IMR-90 (cell line): Measurements from ENCODE around the gene NME7. TPM values are rescaled to one million over a fixed set of nuclear protein-coding genes. Genes with fewer than 3 reads are reported as not detected.
A peak's percentile ranks its signal among the peaks of the same experiment; 100 is the strongest.

Source experiments
- ATAC-seq: fragments of 200-7000 bp; cut with Tn5 transposase; 2 replicates; pipeline ENCODE4 v1.9.1; 2020; ENCODE audit warnings: low read depth, mild to moderate bottlenecking, moderate library complexity
- BruUV-seq: library from RNA; stranded (reverse); fragments of 400-500 nt; replicated peaks from 2 replicates; lab custom pipeline; 2021; lab: Mats Ljungman, UMichigan
- CTCF ChIA-PET: fragments of 300-600 bp; formaldehyde crosslinking; extraction: SDS; loops from one replicate; lab custom pipeline; 2021; ENCODE audit warnings: antibody characterized with exemption; lab: Yijun Ruan, JAX
- POLR2A ChIA-PET: fragments of 300-600 bp; sonication (Branson Sonifier 250); formaldehyde crosslinking; loops from one replicate; lab custom pipeline; 2022; ENCODE audit warnings: antibody characterized with exemption; ENCODE audit not compliant: unreplicated experiment; lab: Charles Lee
- DNase-seq: peaks from one replicate; pipeline ENCODE4 v3.0.0; 2013
- H2AFZ ChIP-seq: replicated peaks from 2 replicates; pipeline ENCODE3; 2013; ENCODE audit warnings: low read length, mild to moderate bottlenecking; ENCODE audit not compliant: poor library complexity
- H2AK5ac ChIP-seq: 2 replicates; pipeline ENCODE4 v1.6.1; 2013; ENCODE audit warnings: low read depth, low read length, inconsistent platforms
- H2AK9ac ChIP-seq: replicated peaks from 2 replicates; pipeline ENCODE3; 2013; ENCODE audit warnings: mild to moderate bottlenecking, low read depth, low read length, moderate library complexity; ENCODE audit not compliant: poor library complexity
- H2BK120ac ChIP-seq: 2 replicates; pipeline ENCODE4 v1.6.1; 2013; ENCODE audit warnings: low read depth, low read length, inconsistent platforms
- H2BK15ac ChIP-seq: 3 replicates; pipeline ENCODE4 v1.6.1; 2013; ENCODE audit warnings: low read depth, low read length, inconsistent platforms
- H2BK20ac ChIP-seq: 2 replicates; pipeline ENCODE4 v1.6.1; 2013; ENCODE audit warnings: low read depth, mild to moderate bottlenecking, inconsistent platforms, low read length, moderate library complexity
- H2BK5ac ChIP-seq: 2 replicates; pipeline ENCODE4 v1.6.1; 2013; ENCODE audit warnings: mild to moderate bottlenecking, low read depth, low read length, inconsistent platforms; ENCODE audit not compliant: poor library complexity, severe bottlenecking
- H3K14ac ChIP-seq: replicated peaks from 2 replicates; pipeline ENCODE4 v1.6.1; 2013; ENCODE audit warnings: low read depth, low read length, inconsistent platforms
- H3K18ac ChIP-seq: 2 replicates; pipeline ENCODE4 v1.6.1; 2013; ENCODE audit warnings: low read depth, low read length, control low read depth
- H3K23ac ChIP-seq: 2 replicates; pipeline ENCODE4 v1.6.1; 2013; ENCODE audit warnings: low read depth, low read length, inconsistent platforms
- H3K27ac ChIP-seq: 2 replicates; pipeline ENCODE4 v1.5.1; 2013; ENCODE audit warnings: mild to moderate bottlenecking, control low read depth, low read length; ENCODE audit not compliant: insufficient read depth
- H3K27me3 ChIP-seq: 2 replicates; pipeline ENCODE4 v1.6.1; 2013; ENCODE audit warnings: low read length; ENCODE audit not compliant: control insufficient read depth, insufficient read depth
- H3K36me3 ChIP-seq: 2 replicates; pipeline ENCODE4 v1.6.1; 2013; ENCODE audit warnings: low read length, mixed read lengths; ENCODE audit not compliant: control insufficient read depth, insufficient read depth
- H3K4ac ChIP-seq: 2 replicates; pipeline ENCODE4 v1.6.1; 2013; ENCODE audit warnings: low read depth, low read length, inconsistent platforms
- H3K4me1 ChIP-seq: 2 replicates; pipeline ENCODE4 v1.6.1; 2013; ENCODE audit warnings: low read length, mixed read lengths; ENCODE audit not compliant: control insufficient read depth, insufficient read depth
- H3K4me2 ChIP-seq: 2 replicates; pipeline ENCODE4 v1.6.1; 2013; ENCODE audit warnings: low read depth, mild to moderate bottlenecking, control low read depth, low read length, moderate library complexity
- H3K4me3 ChIP-seq: 2 replicates; pipeline ENCODE4 v1.5.1; 2013; ENCODE audit warnings: low read depth, mild to moderate bottlenecking, control low read depth, low read length, moderate library complexity; ENCODE audit not compliant: insufficient read depth
- H3K56ac ChIP-seq: 2 replicates; pipeline ENCODE4 v1.6.1; 2013; ENCODE audit warnings: low read length, inconsistent platforms; ENCODE audit not compliant: insufficient read depth; ENCODE audit errors: extremely low read depth
- H3K79me1 ChIP-seq, 2 experiments: 2 replicates each; pipeline ENCODE4 v1.6.1; 2013; ENCODE audit warnings: low read length in 2 of 2, inconsistent platforms in 1 of 2, low read depth in 1 of 2
- H3K9ac ChIP-seq: 2 replicates; pipeline ENCODE4 v1.6.1; 2013; ENCODE audit warnings: low read depth, low read length, control low read depth
- H3K9me1 ChIP-seq: 2 replicates; pipeline ENCODE4 v1.6.1; 2013; ENCODE audit warnings: low read length, inconsistent platforms; ENCODE audit not compliant: insufficient read depth
- H3K9me3 ChIP-seq: 2 replicates; pipeline ENCODE4 v1.6.1; 2013; ENCODE audit warnings: low read length; ENCODE audit not compliant: control insufficient read depth, insufficient read depth
- H4K20me1 ChIP-seq: 2 replicates; pipeline ENCODE4 v1.6.1; 2013; ENCODE audit warnings: low read length, inconsistent platforms; ENCODE audit not compliant: insufficient read depth
- H4K5ac ChIP-seq: 2 replicates; pipeline ENCODE4 v1.6.1; 2013; ENCODE audit warnings: mild to moderate bottlenecking, low read depth, low read length, control low read depth
- H4K8ac ChIP-seq, 2 experiments: 2 replicates each; pipeline ENCODE4 v1.6.1; 2013; ENCODE audit warnings: low read depth in 2 of 2, low read length in 2 of 2, control low read depth in 1 of 2, inconsistent platforms in 1 of 2
- H4K91ac ChIP-seq: 2 replicates; pipeline ENCODE4 v1.6.1; 2013; ENCODE audit warnings: low read depth, low read length, inconsistent platforms; ENCODE audit not compliant: insufficient read depth
- BHLHE40 ChIP-seq: fragments of 150-350 bp; IDR thresholded peaks from 2 replicates; pipeline ENCODE4 v1.6.1; 2016; ENCODE audit warnings: mild to moderate bottlenecking, low read depth, low read length
- WGBS, 2 experiments: methylation state at CpG; one replicate each; pipeline versions ENCODE4 v1.1.5 to v1.1.7; 2013; ENCODE audit warnings: missing lambda C conversion rate in 2 of 2; ENCODE audit not compliant: insufficient read length in 1 of 2; ENCODE audit errors: extremely low coverage in 2 of 2; 5-methylcytosine and 5-hydroxymethylcytosine counted together
- dilution Hi-C: fragments of 300-500 bp; cut with HindIII; formaldehyde crosslinking; loops from one replicate; pipeline ENCODE4 v1.14.3; 2018; ENCODE audit warnings: low sequenced_read_pairs; ENCODE audit not compliant: unreplicated experiment
- in situ Hi-C: fragments of 300-500 bp; cut with MboI; formaldehyde crosslinking; loops from 3 replicates; pipeline ENCODE4 v1.14.3; 2019; ENCODE audit warnings: low sequenced_read_pairs, inconsistent platforms, mixed read lengths
- intact Hi-C: fragments of 100-400 bp; cut with micrococcal nuclease; formaldehyde crosslinking; loops from 2 replicates; pipeline ENCODE4 v1.10.0; 2022
- polyA plus RNA-seq, 3 experiments: library from polyadenylated mRNA; depleted of rRNA; stranded (reverse); fragments of >200 nt; gene quantifications; 2 replicates each; pipeline ENCODE4 v1.2.3, GENCODE V29; 2012; ENCODE audit warnings: low replicate concordance in 1 of 3
- total RNA-seq: library from RNA; depleted of rRNA; stranded (reverse); fragments of >200 nt; gene quantifications from 2 replicates; pipeline ENCODE4 v1.2.3, GENCODE V29; 2012
- TF ChIP-seq, protein P1 (sequence below): fragments of 150-350 bp; IDR thresholded peaks from 2 replicates; pipeline ENCODE4 v1.6.1; 2017; ENCODE audit warnings: mild to moderate bottlenecking, antibody characterized with exemption, low read length, low read depth

Gene NME7
- total and polyA plus RNA-seq, 2 of the 4 experiments (the other 2 are of a cell fraction), result 18.3 to 22.4 TPM

DNA sequence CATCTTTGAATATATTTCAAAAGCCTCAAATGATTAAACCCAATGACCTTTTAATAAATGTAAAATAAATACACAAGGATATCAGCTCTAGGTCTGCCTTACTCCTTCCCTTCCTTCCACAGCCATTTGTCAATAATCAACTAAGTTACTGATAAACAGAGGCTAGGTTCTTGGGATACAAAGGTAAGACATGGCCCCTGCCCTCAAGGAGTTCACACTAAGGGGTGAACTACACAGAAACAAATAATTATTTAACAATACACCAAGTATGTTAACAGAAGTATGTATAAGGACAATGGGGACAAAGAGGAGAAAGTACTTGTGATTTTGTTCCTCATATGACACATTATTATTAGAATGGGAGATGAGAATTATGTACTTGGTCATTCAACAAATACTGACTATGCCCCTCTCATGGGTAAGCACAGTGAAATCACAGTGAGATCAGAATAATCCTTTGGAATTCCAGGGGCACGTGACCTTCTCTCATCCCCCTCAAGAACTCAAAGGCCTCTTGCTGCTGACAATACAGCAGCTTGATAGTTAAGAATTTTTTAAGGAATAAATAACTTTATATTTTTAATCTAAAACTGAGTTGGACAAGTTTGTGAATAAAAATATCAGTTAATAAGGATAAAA lies 220.9 kb downstream of the NME7 start:
- POLR2A ChIA-PET, result no interaction called here
- H3K56ac ChIP-seq, result no peak overlapping the region
- H3K4me3 ChIP-seq, result no peak overlapping the region
- in situ Hi-C loops (no loop called here), intact Hi-C loops (no loop called here), dilution Hi-C loops (no loop called here)
- H3K14ac ChIP-seq, result no peak overlapping the region
- no peak overlapping the region for H3K4ac ChIP-seq
- H2AK9ac ChIP-seq, result no peak overlapping the region
- no CpG with 5 or more reads among the region's 1 CpG for WGBS, 2 experiments
- TF ChIP-seq, protein P1, sequence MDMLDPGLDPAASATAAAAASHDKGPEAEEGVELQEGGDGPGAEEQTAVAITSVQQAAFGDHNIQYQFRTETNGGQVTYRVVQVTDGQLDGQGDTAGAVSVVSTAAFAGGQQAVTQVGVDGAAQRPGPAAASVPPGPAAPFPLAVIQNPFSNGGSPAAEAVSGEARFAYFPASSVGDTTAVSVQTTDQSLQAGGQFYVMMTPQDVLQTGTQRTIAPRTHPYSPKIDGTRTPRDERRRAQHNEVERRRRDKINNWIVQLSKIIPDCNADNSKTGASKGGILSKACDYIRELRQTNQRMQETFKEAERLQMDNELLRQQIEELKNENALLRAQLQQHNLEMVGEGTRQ, result 0 out of 2 replicates have a peak, but pooled peaks have one; percentile 5
- no peak for TF ChIP-seq BHLHE40
- H2BK5ac ChIP-seq, result no peak overlapping the region
- no peak overlapping the region for H4K91ac ChIP-seq
- DNase-seq (no peak), ATAC-seq (no peak)
- H2AK5ac ChIP-seq, result no peak overlapping the region
- no peak overlapping the region for H4K5ac ChIP-seq
- no peak overlapping the region for H3K9ac ChIP-seq
- BruUV-seq, result no TSS peak
- no peak overlapping the region for H3K23ac ChIP-seq
- no peak overlapping the region for H3K27ac ChIP-seq
- no peaks in the 10 kb centered on the region for H3K27me3 ChIP-seq
- H3K9me1 ChIP-seq, result no peaks in the 10 kb centered on the region
- no peak overlapping the region for H2BK20ac ChIP-seq
- no peaks in the 10 kb centered on the region for H4K20me1 ChIP-seq
- H4K8ac ChIP-seq, result no peak overlapping the region
- H3K79me1 ChIP-seq, result no peaks in the 10 kb centered on the region
- H2BK120ac ChIP-seq, result no peak overlapping the region
- no peak overlapping the region for H3K4me2 ChIP-seq
- H2AFZ ChIP-seq, result no peak overlapping the region
- H3K18ac ChIP-seq, result no peak overlapping the region
- CTCF ChIA-PET, result no interaction called here
- no peaks in the 10 kb centered on the region for H3K9me3 ChIP-seq
- no peak overlapping the region for H2BK15ac ChIP-seq
- no peaks in the 10 kb centered on the region for H3K36me3 ChIP-seq
- no peaks in the 10 kb centered on the region for H3K4me1 ChIP-seq
